VCaP (cell line): Measurements from ENCODE around the gene FATE1.

Experiments
- H3K27ac ChIP-seq: fragments of 450-650 bp; 2 replicates; pipeline ENCODE4 v1.5.1; 2017
- TF ChIP-seq, protein P1 (sequence below): fragments of 450-650 bp; conservative IDR thresholded peaks from 2 replicates; pipeline ENCODE4 v1.5.1; 2017; ENCODE audit warnings: mild to moderate bottlenecking, moderate library complexity

FATE1 gene

DNA sequence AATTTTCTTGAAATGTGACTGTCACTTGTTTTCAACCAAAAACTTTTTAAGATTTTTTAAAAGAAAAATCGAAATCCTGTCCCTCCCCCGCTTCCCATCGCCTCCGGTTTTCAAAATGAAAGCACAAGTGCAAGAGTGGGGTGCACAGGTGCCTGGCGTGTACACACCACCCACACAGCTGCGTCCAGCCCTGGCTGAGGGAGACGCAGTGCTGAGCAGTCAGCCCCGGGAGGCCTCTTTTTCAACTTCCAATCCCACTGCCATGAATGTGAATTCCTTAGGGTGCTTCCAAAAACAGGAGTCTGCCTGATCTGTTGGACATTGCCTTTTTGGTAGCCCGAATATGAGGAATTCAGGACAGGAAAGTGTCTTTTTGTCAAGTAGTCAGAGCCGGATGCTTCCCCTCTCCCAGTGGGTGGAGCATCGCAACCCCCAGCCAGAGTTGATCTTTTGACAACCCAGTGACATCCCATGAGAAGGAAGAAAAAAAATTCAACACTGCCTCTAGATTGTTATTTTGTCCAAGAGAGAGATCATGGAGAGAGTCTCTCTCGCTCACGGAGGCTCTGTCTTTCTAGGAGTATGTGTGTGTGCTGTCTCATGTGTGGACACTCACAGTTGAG lies 11.7 kb upstream of the FATE1 start:
- H3K27ac ChIP-seq = no peak overlapping the region
- TF ChIP-seq, protein P1, sequence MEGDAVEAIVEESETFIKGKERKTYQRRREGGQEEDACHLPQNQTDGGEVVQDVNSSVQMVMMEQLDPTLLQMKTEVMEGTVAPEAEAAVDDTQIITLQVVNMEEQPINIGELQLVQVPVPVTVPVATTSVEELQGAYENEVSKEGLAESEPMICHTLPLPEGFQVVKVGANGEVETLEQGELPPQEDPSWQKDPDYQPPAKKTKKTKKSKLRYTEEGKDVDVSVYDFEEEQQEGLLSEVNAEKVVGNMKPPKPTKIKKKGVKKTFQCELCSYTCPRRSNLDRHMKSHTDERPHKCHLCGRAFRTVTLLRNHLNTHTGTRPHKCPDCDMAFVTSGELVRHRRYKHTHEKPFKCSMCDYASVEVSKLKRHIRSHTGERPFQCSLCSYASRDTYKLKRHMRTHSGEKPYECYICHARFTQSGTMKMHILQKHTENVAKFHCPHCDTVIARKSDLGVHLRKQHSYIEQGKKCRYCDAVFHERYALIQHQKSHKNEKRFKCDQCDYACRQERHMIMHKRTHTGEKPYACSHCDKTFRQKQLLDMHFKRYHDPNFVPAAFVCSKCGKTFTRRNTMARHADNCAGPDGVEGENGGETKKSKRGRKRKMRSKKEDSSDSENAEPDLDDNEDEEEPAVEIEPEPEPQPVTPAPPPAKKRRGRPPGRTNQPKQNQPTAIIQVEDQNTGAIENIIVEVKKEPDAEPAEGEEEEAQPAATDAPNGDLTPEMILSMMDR = no peak

DNA sequence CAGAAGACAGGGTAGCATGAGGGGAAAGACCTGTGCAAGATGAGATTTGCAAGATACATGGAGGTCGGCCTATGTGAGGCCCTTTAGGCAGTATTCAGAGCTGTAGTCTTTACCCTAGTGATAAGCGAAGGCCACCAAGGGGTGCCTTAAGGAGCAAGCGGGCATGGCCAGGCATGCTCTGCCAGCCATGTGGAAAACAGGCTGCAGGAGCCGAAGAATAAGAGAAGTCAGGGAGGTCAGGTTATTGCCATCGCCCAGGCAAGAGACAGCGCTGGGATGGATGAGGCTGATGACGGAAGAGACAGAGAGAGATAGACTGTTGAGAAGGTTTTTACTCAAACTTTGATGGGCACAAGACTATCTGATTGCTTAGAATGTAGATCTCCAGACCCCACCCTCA lies 7.0 kb upstream of the FATE1 start:
- no peak overlapping the region for H3K27ac ChIP-seq
- TF ChIP-seq, protein P1 = no peak

DNA sequence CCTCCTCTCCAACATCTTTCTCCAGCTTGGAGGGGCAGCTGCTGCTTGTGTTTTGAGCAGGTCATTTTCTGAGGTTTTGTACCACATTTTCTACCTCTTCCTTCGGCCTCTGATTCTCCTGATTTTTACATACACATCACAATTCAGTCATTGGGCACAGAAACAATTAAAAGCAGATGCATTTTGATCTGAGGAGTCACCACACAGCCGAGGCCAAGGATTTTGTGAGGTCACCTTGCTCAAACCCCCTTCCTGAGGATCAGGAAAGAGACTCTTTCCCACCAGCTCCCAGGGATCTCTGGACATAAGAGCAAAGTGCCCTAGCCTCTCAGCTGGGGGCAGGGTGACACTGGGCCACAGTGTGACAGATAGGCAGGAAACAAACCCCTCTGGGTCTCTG lies 5.4 kb upstream of the FATE1 start:
- no peak overlapping the region for H3K27ac ChIP-seq
- TF ChIP-seq, protein P1 = no peak

DNA sequence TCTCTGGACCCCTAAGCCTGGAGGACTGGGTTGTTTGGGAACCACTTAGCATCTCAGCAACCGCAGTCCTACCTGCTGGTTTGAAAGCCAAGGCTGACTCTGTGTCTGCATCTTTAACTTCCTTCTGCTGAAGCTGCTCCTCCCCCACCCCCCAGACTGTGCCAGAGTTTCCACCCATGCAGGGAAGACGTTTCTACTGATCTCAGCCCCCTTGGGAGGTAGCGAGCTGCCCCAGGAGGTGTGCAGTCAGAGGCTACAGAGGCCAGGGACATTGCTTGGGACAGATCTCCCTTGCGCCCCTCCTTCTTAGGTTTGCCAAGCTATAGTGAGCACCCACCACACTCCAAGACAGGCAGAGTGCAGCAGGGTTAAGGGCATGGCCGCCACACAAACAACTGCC lies 4.7 kb upstream of the FATE1 start:
- TF ChIP-seq, protein P1 = no peak

DNA sequence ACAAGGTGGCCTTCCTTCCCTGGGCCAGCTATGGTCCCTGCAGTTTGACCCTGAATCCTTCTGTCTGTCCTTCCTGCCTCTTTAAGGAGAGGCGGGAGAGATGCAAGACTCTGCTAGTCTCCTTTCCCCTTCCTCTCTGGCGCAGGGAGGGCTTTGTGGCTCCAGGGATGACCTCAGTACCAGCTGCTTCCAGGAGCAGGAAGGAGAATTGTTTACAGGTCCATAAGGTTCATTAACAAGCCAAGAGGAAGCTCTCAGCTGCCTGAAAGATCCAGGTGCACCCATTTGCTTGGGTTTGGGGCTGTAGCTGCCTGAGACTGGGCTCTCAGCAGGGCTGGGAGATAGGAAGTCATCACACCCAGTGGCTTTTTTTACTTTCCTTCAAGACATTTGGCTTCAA lies 4.0 kb upstream of the FATE1 start:
- H3K27ac ChIP-seq = no peak overlapping the region

More for the DNA sequence above, 4.7 kb upstream of the FATE1 start:
- H3K27ac ChIP-seq = no peak overlapping the region

DNA sequence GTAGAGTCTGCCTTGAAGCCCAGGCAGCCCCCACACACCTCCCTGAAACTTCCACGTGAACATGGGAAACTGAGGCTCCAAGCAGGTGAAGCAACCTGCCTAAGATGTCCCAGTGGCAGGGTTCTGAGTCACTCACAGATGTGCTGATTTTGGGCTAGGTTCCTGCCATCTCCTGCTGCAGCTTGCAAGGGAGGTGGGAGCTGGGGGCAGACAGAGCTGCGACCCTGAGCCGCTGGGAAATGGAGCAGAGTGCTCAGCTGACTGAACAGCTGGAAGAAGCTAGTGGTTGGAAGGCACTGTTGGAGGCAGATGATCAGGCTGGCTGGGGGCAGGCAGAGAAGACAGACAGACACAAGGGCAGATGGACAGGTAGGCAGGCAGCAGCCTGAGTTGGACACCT lies 3.6 kb upstream of the FATE1 start:
- TF ChIP-seq, protein P1 = no peak
- no peak overlapping the region for H3K27ac ChIP-seq

More for the DNA sequence above, 4.0 kb upstream of the FATE1 start:
- TF ChIP-seq, protein P1 = no peak

DNA sequence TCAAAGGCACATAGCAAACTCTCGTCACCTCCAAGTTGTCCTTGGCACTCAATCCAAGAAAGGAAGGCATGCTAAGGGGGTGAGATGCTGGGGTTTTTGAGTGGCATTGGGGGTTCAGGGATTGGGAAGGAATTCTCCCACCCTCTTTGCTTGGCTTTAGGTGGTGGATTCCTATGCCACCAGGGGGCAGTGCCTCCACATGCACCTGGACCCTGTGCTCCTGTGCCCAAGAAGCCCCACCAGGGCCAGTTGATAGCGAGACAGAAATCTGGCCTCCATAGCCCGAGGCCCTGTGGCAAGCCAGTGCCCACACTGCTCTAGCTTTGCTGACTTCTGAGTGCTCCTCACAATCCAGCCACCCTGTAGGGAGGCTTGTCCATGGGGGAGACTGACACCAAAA lies 2.0 kb upstream of the FATE1 start:
- TF ChIP-seq, protein P1 = peak; percentile 61
- no peak overlapping the region for H3K27ac ChIP-seq
